ENCODE data around the gene ARAP1. TPM values are rescaled to one million over a fixed set of nuclear protein-coding genes. Genes with fewer than 3 reads are reported as not detected.

The ARAP1 gene
- total and polyA plus RNA-seq, 2 donors (not counting 3 experiments of a cell fraction or from before 2014, with no cell fraction given), result 36.8 to 66.2 TPM

DNA sequence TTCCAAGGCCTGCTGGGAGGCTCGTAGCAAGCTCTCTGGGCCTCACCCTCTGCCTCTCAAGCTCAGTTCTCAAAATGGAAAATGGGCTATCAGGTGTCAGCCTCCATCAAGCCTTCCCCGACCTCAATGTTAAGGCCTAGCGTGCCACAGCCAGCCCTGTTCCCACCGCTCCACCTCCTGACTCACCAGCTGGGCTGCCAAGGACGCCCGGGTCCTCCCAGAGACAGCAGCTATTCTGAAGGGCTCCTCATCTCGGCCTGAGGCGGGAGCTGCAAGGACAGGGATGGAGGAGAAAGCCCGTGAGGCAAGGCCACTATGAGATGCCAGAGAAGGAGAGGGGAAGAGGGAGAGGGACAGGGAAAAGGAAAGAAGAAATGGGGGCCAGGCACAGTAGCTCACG is 19.9 kb downstream of the ARAP1 start:
- Histone ChIP-seq H3K4me1 (ENCODE audit: control insufficient read depth, extremely low read depth, insufficient read depth, low read length) (peaks cover 20% of the 10 kb centered on the region), H4K20me1 (replicated peaks; ENCODE audit: control insufficient read depth, extremely low read depth, insufficient read depth, low read length) (no peaks in the 10 kb centered on the region), H3K9ac (replicated peaks; ENCODE audit: extremely low read depth, insufficient read depth, low read length) (no peak overlapping the region), H3K36me3 (ENCODE audit: control insufficient read depth in 2 of 2, extremely low read depth in 1 of 2, insufficient read depth in 2 of 2, low read length in 2 of 2) (no peaks in the 10 kb centered on the region), H3K4me2 (ENCODE audit: insufficient read depth, low read length) (no peak overlapping the region), H3K79me2 (ENCODE audit: control insufficient read depth, insufficient read depth, low read length) (no peaks in the 10 kb centered on the region), H2AFZ (ENCODE audit: low read depth, low read length) (no peak overlapping the region), H3K9me3 (replicated peaks; ENCODE audit: control insufficient read depth, insufficient read depth, low read length) (no peaks in the 10 kb centered on the region), H3K27me3 (ENCODE audit: control insufficient read depth in 2 of 2, insufficient read depth in 2 of 2, low read length in 2 of 2) (no peaks in the 10 kb centered on the region), H3K4me3 (replicated peaks in 1 of 3; ENCODE audit: insufficient read depth in 1 of 3, low read depth in 1 of 3, low read length in 3 of 3) (no peak overlapping the region), H3K9me1 (replicated peaks; ENCODE audit: control insufficient read depth, extremely low read depth, insufficient read depth, low read length) (no peaks in the 10 kb centered on the region), H3K27ac (ENCODE audit: insufficient read depth, low read depth, low read length) (no peak overlapping the region)
- ChIA-PET CTCF (interaction anchor here (1.0 to 1.9 kb wide), 3 partner anchors 56 to 454 kb away, joined by 4 to 10 read pairs (median 4); partner anchors contain the start of gene STARD10), POLR2A (no interaction called here)
- no peak for DNase-seq (ENCODE audit: low read depth, low spot score)
- BruUV-seq (replicated peaks), result no TSS peak
- intact Hi-C loops (cut with micrococcal nuclease) (no loop called here), dilution Hi-C loops (cut with MboI; ENCODE audit: extremely low pct_ligation_motif_present, low sequenced_read_pairs) (no loop called here)
- TF ChIP-seq, protein P1, sequence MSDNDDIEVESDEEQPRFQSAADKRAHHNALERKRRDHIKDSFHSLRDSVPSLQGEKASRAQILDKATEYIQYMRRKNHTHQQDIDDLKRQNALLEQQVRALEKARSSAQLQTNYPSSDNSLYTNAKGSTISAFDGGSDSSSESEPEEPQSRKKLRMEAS (IDR thresholded peaks at IDR 0.05; ENCODE audit: insufficient read depth, insufficient read length), result no peak
- FAIRE-seq, result no peak

- no peak overlapping the region for H3K4me2 ChIP-seq (ENCODE audit: insufficient read depth, low read length)
- H3K36me3 ChIP-seq (ENCODE audit: control insufficient read depth in 2 of 2, extremely low read depth in 1 of 2, insufficient read depth in 2 of 2, low read length in 2 of 2), result no peaks in the 10 kb centered on the region
- H3K9ac ChIP-seq (replicated peaks; ENCODE audit: extremely low read depth, insufficient read depth, low read length), result no peak overlapping the region
- H3K27ac ChIP-seq (ENCODE audit: insufficient read depth, low read depth, low read length), result no peak overlapping the region
- no peaks in the 10 kb centered on the region for H3K27me3 ChIP-seq (ENCODE audit: control insufficient read depth in 2 of 2, insufficient read depth in 2 of 2, low read length in 2 of 2)
- POLR2A ChIA-PET, result no interaction called here
- no TSS peak for BruUV-seq (replicated peaks)
- dilution Hi-C loops (cut with MboI; ENCODE audit: extremely low pct_ligation_motif_present, low sequenced_read_pairs), result no loop called here
- CTCF ChIA-PET, result interaction anchor here (1.1 to 1.9 kb wide), 5 partner anchors 22 to 564 kb away, joined by 3 to 10 read pairs (median 3); partner anchors contain the start of gene STARD10
- DNase-seq (ENCODE audit: low read depth, low spot score), result no peak
- no peak overlapping the region for H2AFZ ChIP-seq (ENCODE audit: low read depth, low read length)
- FAIRE-seq, result no peak
- no peaks in the 10 kb centered on the region for H3K79me2 ChIP-seq (ENCODE audit: control insufficient read depth, insufficient read depth, low read length)
- TF ChIP-seq MYC (IDR thresholded peaks at IDR 0.05; ENCODE audit: low read depth, low read length) (no peak), FOS (IDR thresholded peaks at IDR 0.05; ENCODE audit: borderline replicate concordance, insufficient read depth, low read length) (no peak), JUN (IDR thresholded peaks at IDR 0.05; ENCODE audit: borderline replicate concordance, insufficient read depth, insufficient read length, low read depth) (no peak), POLR2AphosphoS5 (IDR thresholded peaks at IDR 0.05; ENCODE audit: insufficient read depth, low read depth, low read length) (no peak), POLR2A (IDR thresholded peaks at IDR 0.05; ENCODE audit: low read depth, low read length) (no peak), EZH2 (IDR thresholded peaks at IDR 0.05; ENCODE audit: borderline replicate concordance, low read depth, low read length, severe bottlenecking) (no peak)
- TF ChIP-seq, protein P1 (IDR thresholded peaks at IDR 0.05; ENCODE audit: insufficient read depth, insufficient read length), result no peak
- TF ChIP-seq, protein P2, sequence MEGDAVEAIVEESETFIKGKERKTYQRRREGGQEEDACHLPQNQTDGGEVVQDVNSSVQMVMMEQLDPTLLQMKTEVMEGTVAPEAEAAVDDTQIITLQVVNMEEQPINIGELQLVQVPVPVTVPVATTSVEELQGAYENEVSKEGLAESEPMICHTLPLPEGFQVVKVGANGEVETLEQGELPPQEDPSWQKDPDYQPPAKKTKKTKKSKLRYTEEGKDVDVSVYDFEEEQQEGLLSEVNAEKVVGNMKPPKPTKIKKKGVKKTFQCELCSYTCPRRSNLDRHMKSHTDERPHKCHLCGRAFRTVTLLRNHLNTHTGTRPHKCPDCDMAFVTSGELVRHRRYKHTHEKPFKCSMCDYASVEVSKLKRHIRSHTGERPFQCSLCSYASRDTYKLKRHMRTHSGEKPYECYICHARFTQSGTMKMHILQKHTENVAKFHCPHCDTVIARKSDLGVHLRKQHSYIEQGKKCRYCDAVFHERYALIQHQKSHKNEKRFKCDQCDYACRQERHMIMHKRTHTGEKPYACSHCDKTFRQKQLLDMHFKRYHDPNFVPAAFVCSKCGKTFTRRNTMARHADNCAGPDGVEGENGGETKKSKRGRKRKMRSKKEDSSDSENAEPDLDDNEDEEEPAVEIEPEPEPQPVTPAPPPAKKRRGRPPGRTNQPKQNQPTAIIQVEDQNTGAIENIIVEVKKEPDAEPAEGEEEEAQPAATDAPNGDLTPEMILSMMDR (IDR thresholded peaks at IDR 0.05; ENCODE audit: extremely low read depth in 1 of 2, insufficient read depth in 1 of 2, low read depth in 1 of 2, low read length in 2 of 2), result no peak
- H3K4me3 ChIP-seq (replicated peaks in 1 of 3; ENCODE audit: insufficient read depth in 1 of 3, low read depth in 1 of 3, low read length in 3 of 3), result no peak overlapping the region
- no peaks in the 10 kb centered on the region for H3K9me3 ChIP-seq (replicated peaks; ENCODE audit: control insufficient read depth, insufficient read depth, low read length)
- peaks cover 4% of the 10 kb centered on the region for H3K4me1 ChIP-seq (ENCODE audit: control insufficient read depth, extremely low read depth, insufficient read depth, low read length)
- intact Hi-C loops (cut with micrococcal nuclease), result no loop called here
- H4K20me1 ChIP-seq (replicated peaks; ENCODE audit: control insufficient read depth, extremely low read depth, insufficient read depth, low read length), result no peaks in the 10 kb centered on the region
- no peaks in the 10 kb centered on the region for H3K9me1 ChIP-seq (replicated peaks; ENCODE audit: control insufficient read depth, extremely low read depth, insufficient read depth, low read length)
Observed at GRCh38 chr11:72730737-72731136, 21.5 kb downstream of the ARAP1 start.
